ENCODE measurements around the gene FOSL2. TPM values are rescaled to one million over a fixed set of nuclear protein-coding genes. Genes with fewer than 3 reads are reported as not detected.

FOSL2 gene
- total RNA-seq = 100 to 1,000 TPM; 414 to 531 (median 455) TPM
- total RNA-seq (2013) = 56.4 TPM

DNA sequence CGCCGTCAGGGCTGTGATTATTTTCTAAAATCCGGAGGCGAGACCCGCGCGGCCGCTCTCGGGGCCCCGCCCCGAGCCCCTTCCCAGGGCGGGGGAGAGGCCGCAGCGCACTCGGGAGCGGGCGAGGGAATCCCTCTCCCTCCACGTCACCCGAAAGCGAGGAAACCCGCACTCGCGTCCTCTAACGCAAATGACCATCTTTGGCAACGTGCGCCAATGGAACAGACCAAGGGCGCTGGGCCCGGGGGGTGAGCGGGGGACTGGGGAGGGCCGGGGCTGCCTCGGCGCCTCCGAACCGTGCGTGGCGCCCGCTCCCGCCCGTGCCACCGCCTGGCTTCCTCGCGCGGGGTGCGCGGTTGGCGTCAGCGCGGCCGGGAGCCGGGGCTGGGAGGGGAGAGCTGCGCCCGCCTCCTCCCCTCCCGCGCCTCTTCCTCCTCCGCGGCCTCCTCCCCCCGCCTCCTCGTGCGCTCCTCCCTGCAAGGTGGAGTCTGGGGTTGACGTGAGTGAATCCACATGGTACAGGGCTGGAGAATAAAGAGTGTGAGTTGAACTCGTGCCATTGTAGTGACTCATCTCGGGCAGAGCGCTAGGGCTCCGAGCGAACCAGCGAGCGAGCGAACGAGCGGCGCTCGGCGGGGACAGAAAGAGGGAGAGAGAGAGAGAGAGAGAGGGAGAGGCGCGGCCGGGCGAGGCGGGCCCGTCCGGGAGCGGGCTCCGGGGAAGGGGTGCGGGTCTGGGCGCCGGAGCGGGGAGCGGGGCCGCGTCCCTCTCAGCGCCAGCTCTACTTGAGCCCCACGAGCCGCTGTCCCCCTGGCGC is at the start of gene FOSL2:
FOSL2 (plus strand) TSS at position 562 of the 817 bp plus-strand sequence. CDS start 863 bp downstream, outside the sequence.
- TF ChIP-seq, protein P1, sequence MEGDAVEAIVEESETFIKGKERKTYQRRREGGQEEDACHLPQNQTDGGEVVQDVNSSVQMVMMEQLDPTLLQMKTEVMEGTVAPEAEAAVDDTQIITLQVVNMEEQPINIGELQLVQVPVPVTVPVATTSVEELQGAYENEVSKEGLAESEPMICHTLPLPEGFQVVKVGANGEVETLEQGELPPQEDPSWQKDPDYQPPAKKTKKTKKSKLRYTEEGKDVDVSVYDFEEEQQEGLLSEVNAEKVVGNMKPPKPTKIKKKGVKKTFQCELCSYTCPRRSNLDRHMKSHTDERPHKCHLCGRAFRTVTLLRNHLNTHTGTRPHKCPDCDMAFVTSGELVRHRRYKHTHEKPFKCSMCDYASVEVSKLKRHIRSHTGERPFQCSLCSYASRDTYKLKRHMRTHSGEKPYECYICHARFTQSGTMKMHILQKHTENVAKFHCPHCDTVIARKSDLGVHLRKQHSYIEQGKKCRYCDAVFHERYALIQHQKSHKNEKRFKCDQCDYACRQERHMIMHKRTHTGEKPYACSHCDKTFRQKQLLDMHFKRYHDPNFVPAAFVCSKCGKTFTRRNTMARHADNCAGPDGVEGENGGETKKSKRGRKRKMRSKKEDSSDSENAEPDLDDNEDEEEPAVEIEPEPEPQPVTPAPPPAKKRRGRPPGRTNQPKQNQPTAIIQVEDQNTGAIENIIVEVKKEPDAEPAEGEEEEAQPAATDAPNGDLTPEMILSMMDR (IDR thresholded peaks at IDR 0.05) = no peak
- Mint-ChIP-seq H3K4me3 (peak within 1 kb of the TSS; percentile 89), H3K27me3 (ENCODE audit: low read depth in 2 of 2) (peaks cover 0 to 3% of the 10 kb centered on the region in 2 donors), H3K9me3 (peaks cover 0 to 2% of the 10 kb centered on the region in 2 donors), H3K36me3 (peaks cover 8% of the 10 kb centered on the region), H3K27ac (no peak within 1 kb of the TSS), H3K4me1 (peaks cover 24 to 33% of the 10 kb centered on the region in 2 donors)
- H3K4me1 ChIP-seq (ENCODE audit: control insufficient read depth, insufficient read depth, low read length) = peaks cover 36% of the 10 kb centered on the region
- intact Hi-C loops (cut with micrococcal nuclease) = loop anchor here (1.0 to 10.0 kb wide), 5 partner anchors 18 to 1752 kb away; partner anchors contain the start of gene YPEL5
- DNase-seq (peak; percentile 92 to 98), ATAC-seq (peak; percentile 68 to 89 (median 73))
- H3K27ac ChIP-seq (ENCODE audit: low read length) = peak within 1 kb of the TSS; percentile 97
- WGBS (ENCODE audit: insufficient coverage) = under 1% methylated on average over 84 of the region's 93 CpGs
- peak within 1 kb of the TSS; percentile 89 for H3K4me3 ChIP-seq (ENCODE audit: low read length)
- H3K27me3 ChIP-seq (ENCODE audit: control insufficient read depth, insufficient read depth, low read length) = no peaks in the 10 kb centered on the region
- H3K9me3 ChIP-seq (ENCODE audit: control insufficient read depth, insufficient read depth, low read length) = no peaks in the 10 kb centered on the region
- H3K36me3 ChIP-seq (ENCODE audit: control insufficient read depth, insufficient read depth, low read length) = no peaks in the 10 kb centered on the region

DNA sequence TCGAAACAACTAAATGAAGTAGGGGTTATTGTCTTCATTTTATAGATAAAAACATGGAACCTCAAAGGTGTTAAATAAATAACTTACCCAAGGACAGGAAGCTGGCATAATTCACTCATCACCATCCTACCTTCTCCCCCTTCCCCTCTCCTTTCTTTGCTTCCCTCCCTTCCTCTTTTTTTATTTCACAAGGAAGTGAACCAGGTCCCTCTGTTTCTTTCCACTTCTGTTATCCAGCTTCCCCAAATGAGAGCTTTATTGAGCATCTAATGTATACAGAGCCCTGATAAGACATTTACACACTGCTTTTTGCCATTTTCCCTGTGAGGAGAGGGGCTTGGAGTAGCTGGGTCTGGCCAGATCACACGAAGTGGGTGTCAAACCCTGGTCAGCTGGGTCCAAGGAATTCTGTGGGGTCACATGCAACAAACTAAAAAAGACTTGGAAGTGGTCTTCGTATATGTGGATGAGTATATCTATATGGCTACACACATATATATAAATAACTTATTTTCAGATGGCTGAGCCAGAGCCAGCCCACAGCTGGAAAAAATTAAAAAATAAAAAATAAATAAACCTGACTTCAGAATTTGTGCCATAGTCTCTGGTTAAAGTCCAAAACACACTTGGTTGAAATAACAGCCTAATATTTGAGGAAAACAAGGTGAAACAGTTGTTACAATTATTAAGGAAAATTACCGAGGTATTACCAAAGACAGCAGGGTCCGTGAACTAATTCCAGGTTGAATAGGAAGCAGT is 49.3 kb upstream of the FOSL2 start:
- intact Hi-C loops (cut with micrococcal nuclease) = no loop called here
- H3K36me3 Mint-ChIP-seq = no peaks in the 10 kb centered on the region
- ATAC-seq (no peak), DNase-seq (no peak)
- no peak overlapping the region for H3K27ac Mint-ChIP-seq
- WGBS (ENCODE audit: insufficient coverage) = 83% methylated on average over 3 of the region's 5 CpGs
- TF ChIP-seq, protein P1 (IDR thresholded peaks at IDR 0.05) = no peak
- Histone ChIP-seq H3K4me3 (ENCODE audit: low read length) (no peak overlapping the region), H3K27ac (ENCODE audit: low read length) (no peak overlapping the region), H3K4me1 (ENCODE audit: control insufficient read depth, insufficient read depth, low read length) (peaks cover 29% of the 10 kb centered on the region), H3K36me3 (ENCODE audit: control insufficient read depth, insufficient read depth, low read length) (no peaks in the 10 kb centered on the region), H3K9me3 (ENCODE audit: control insufficient read depth, insufficient read depth, low read length) (no peaks in the 10 kb centered on the region), H3K27me3 (ENCODE audit: control insufficient read depth, insufficient read depth, low read length) (no peaks in the 10 kb centered on the region)
- H3K4me1 Mint-ChIP-seq = peaks cover 18 to 30% of the 10 kb centered on the region in 2 donors
- no peaks in the 10 kb centered on the region for H3K27me3 Mint-ChIP-seq (ENCODE audit: low read depth in 2 of 2)
- no peak overlapping the region for H3K4me3 Mint-ChIP-seq
- H3K9me3 Mint-ChIP-seq = no peaks in the 10 kb centered on the region

DNA sequence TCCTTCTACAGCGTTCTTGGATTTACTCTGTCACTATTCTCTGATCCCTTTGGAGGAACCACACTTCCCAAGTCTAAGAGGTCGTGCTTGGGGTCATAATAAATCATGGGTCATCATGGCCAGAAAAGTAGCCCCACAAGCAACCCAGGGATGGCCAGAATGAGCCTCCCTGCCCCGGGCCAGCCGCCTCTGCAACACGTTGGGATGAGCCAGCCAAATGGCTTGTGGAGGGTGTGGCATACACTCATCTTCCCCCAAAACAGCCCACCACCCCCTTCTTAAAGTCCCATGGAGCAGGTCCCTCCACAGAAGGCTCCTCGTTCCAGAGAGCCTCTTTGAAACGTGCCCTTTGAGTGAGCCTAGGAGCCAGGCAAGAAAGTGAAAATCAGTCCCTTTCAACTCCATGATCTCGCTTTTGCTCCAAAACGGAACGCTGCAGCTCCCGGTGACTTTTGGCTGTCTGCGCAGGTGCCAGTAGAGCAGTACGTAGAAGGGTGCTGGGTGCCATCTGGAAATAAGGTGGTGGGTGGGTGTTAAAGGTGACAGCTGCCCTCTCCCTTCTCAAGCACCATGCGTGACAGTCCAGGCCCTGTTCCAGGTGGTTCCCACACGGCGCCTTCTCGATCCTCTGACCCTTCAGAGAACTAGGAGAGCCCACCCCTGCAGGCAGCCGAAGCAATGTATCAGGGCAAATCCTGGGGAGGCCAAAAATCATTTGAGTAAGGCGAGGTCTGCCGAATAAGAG is 48.5 kb upstream of the FOSL2 start:
- H3K9me3 ChIP-seq (ENCODE audit: control insufficient read depth, insufficient read depth, low read length) = no peaks in the 10 kb centered on the region
- no peak overlapping the region for H3K27ac ChIP-seq (ENCODE audit: low read length)
- no peaks in the 10 kb centered on the region for H3K27me3 Mint-ChIP-seq (ENCODE audit: low read depth in 2 of 2)
- no peak overlapping the region for H3K27ac Mint-ChIP-seq
- H3K36me3 ChIP-seq (ENCODE audit: control insufficient read depth, insufficient read depth, low read length) = no peaks in the 10 kb centered on the region
- H3K4me1 Mint-ChIP-seq = peaks cover 16 to 35% of the 10 kb centered on the region in 2 donors
- TF ChIP-seq, protein P1 (IDR thresholded peaks at IDR 0.05) = no peak
- intact Hi-C loops (cut with micrococcal nuclease) = no loop called here
- 95% methylated on average over 20 of the region's 20 CpGs for WGBS (ENCODE audit: insufficient coverage)
- ATAC-seq (no peak), DNase-seq (no peak)
- H3K9me3 Mint-ChIP-seq = no peaks in the 10 kb centered on the region
- H3K4me3 Mint-ChIP-seq = no peak overlapping the region
- no peak overlapping the region for H3K4me3 ChIP-seq (ENCODE audit: low read length)
- H3K27me3 ChIP-seq (ENCODE audit: control insufficient read depth, insufficient read depth, low read length) = no peaks in the 10 kb centered on the region
- peaks cover 34% of the 10 kb centered on the region for H3K4me1 ChIP-seq (ENCODE audit: control insufficient read depth, insufficient read depth, low read length)
- no peaks in the 10 kb centered on the region for H3K36me3 Mint-ChIP-seq

Measured in natural killer cell (primary cell).